ENCODE data around the gene SIPA1. TPM values are rescaled to one million over a fixed set of nuclear protein-coding genes. Genes with fewer than 3 reads are reported as not detected.

SIPA1 gene
- total and polyA plus RNA-seq, 9 of the 15 experiments (the other 6 are each of a cell fraction or from before 2014, with no cell fraction given) = 0.25 to 85.8 (median 16.8) TPM

DNA sequence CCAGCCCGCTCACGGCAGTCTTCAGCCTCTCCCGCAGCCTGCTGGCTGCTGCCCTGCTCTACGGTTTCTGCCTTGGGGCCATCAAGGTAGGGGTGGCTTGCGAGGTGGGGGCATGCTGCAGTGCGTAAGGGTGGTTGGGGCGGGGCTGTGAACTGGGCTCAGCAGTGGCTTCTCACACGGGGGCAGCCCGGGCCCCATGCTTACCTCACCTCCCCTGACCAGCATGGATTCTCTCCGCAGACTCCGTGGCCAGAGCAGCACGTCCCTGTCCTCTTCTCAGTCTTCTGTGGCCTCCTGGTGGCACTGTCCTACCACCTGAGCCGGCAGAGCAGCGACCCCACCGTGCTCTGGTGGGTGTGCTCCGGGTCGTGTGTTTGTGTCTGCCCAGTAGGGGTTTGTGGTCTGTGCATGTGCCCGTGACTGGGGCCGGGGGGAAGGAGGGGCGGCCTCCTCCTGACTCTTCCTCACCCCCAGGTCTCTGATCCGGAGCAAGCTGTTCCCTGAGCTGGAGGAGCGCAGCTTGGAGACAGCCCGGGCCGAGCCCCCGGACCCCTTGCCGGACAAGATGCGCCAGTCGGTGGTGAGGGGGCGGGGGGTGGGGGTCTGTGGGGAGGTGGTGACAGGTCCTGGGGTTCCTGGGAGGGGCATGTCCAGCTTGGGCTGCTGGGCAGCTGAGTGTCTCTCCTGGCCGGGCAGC lies 12.8 kb upstream of the SIPA1 start:
- CTCF ChIA-PET (ENCODE audit: low intra/inter-chr PET ratio) = interaction anchor here (1.1 to 2.2 kb wide), 3 partner anchors 193 to 364 kb away, joined by 5 to 27 read pairs (median 6); no protein-coding TSS in a partner anchor
- intact Hi-C loops (cut with micrococcal nuclease) = no loop called here
- 0 out of 2 replicates have a peak, but pooled peaks cover 5% of the 10 kb centered on the region for H4K20me1 ChIP-seq (replicated peaks; ENCODE audit: control insufficient read depth, insufficient read depth, low read length)
- H3K36me3 ChIP-seq (ENCODE audit: control insufficient read depth, insufficient read depth, low read length) = peaks cover 94% of the 10 kb centered on the region; the same call in 2 of the 3 replicates
- no peaks in the 10 kb centered on the region; the same call in 2 of the 3 replicates for H3K79me2 ChIP-seq (ENCODE audit: control insufficient read depth, insufficient read depth, low read length)
- no peak overlapping the region for H2AFZ ChIP-seq (ENCODE audit: low read depth, low read length)
- peak overlapping the region in 1 of 2 experiments; percentile 62; a peak in 2 of 4 replicates for H3K9ac ChIP-seq (ENCODE audit: insufficient read depth in 1 of 2, low read depth in 2 of 2, low read length in 2 of 2)
- TF ChIP-seq, protein P1, sequence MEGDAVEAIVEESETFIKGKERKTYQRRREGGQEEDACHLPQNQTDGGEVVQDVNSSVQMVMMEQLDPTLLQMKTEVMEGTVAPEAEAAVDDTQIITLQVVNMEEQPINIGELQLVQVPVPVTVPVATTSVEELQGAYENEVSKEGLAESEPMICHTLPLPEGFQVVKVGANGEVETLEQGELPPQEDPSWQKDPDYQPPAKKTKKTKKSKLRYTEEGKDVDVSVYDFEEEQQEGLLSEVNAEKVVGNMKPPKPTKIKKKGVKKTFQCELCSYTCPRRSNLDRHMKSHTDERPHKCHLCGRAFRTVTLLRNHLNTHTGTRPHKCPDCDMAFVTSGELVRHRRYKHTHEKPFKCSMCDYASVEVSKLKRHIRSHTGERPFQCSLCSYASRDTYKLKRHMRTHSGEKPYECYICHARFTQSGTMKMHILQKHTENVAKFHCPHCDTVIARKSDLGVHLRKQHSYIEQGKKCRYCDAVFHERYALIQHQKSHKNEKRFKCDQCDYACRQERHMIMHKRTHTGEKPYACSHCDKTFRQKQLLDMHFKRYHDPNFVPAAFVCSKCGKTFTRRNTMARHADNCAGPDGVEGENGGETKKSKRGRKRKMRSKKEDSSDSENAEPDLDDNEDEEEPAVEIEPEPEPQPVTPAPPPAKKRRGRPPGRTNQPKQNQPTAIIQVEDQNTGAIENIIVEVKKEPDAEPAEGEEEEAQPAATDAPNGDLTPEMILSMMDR (IDR thresholded peaks at IDR 0.05 in 2 of 3, conservative IDR thresholded peaks at IDR 0.05 in 1 of 3; ENCODE audit: insufficient read depth in 2 of 3, low read depth in 1 of 3, low read length in 3 of 3) = peak in 2 of 3 experiments; percentile 17 to 31; a peak in 4 of 6 replicates
- TF ChIP-seq FOXK2 (conservative IDR thresholded peaks at IDR 0.05 in 1 of 2, IDR thresholded peaks at IDR 0.05 in 1 of 2; ENCODE audit: low read depth in 2 of 2) (no peak), PCBP1 (IDR thresholded peaks at IDR 0.05; ENCODE audit: low read depth, low read length, poor library complexity, severe bottlenecking) (peak; percentile 19), POLR2G (IDR thresholded peaks at IDR 0.05; ENCODE audit: low read depth, low read length) (0 out of 2 replicates have a peak, but pooled peaks have one; percentile 29)
- no peak overlapping the region for H3K4me2 ChIP-seq (ENCODE audit: insufficient read depth, low read length)
- in situ Hi-C loops (cut with MboI) = no loop called here
- 80% methylated on average over 15 of the region's 30 CpGs for WGBS (ENCODE audit: insufficient coverage, low coverage, missing lambda C conversion rate)
- FAIRE-seq (no peak), ATAC-seq (peak; percentile 25; the same call in 2 of the 3 replicates), DNase-seq (ENCODE audit: extremely low read depth in 1 of 4, low spot score in 3 of 4) (no peak)
- no TSS peak for BruUV-seq (replicated peaks)
- no peaks in the 10 kb centered on the region for H3K9me1 ChIP-seq (ENCODE audit: control insufficient read depth, insufficient read depth, low read length)
- no peak overlapping the region for H3K4me3 ChIP-seq
- no peak overlapping the region for H3K27ac ChIP-seq (ENCODE audit: extremely low read depth, low read depth, low read length)
- POLR2A ChIA-PET = interaction anchor here (0.7 to 3.1 kb wide), 4 partner anchors 8 to 202 kb away, joined by 3 to 11 read pairs (median 6); partner anchors contain the start of genes NEAT1 and PCNX3
- peaks cover 0 to 33% of the 10 kb centered on the region in 2 experiments; a peak in 1 of 5 replicates for H3K4me1 ChIP-seq (replicated peaks in 1 of 2; ENCODE audit: control insufficient read depth in 2 of 2, insufficient read depth in 2 of 2, low read length in 2 of 2)
- no peaks in the 10 kb centered on the region for H3K27me3 ChIP-seq (ENCODE audit: control insufficient read depth in 2 of 2, insufficient read depth in 2 of 2, low read length in 2 of 2)
- H3K9me3 ChIP-seq (replicated peaks; ENCODE audit: control insufficient read depth, insufficient read depth, low read depth, low read length) = no peaks in the 10 kb centered on the region
